ENCODE data around the gene ASB13. TPM values are rescaled to one million over a fixed set of nuclear protein-coding genes. Genes with fewer than 3 reads are reported as not detected.

Gene ASB13
- total RNA-seq, 1 experiment from 2014 or later, result 25.9 TPM

DNA sequence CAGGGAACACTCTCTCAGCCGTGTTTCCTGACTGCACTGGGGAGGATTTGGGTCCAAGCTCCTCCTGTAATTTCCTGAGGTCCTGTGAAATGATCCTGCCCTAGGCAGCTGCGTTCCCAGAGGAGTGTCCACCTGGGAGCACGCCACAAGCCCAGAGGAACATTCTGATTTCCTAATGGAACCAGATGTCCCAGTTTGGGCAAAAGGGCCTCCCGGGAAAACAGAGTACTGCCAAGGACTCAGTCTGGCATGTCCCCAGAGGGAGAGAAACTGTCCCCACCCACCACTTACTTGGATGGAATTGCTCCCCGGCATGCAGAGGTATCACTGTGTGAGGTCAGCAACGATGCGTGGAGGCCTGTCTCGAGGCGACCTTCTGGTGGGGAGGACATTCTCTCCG is 34.5 kb downstream of the ASB13 start:
- H2AFZ ChIP-seq (ENCODE audit: low read depth, low read length, poor library complexity, severe bottlenecking), result no peak overlapping the region
- peaks cover 7 to 15% of the 10 kb centered on the region in 2 experiments; a peak in 3 of 4 replicates for H3K4me1 ChIP-seq (ENCODE audit: control insufficient read depth in 1 of 2, insufficient read depth in 2 of 2, low read length in 2 of 2)
- CTCF ChIA-PET, result interaction anchor here (1.3 kb wide), 1 partner anchor 571 kb away, joined by 3 read pairs; the partner anchor contains the start of gene PFKFB3
- no peak for ATAC-seq
- TF ChIP-seq CEBPB (IDR thresholded peaks at IDR 0.05; ENCODE audit: low read depth) (no peak), POLR2A (IDR thresholded peaks at IDR 0.05; ENCODE audit: borderline replicate concordance, extremely low read depth, insufficient read depth, insufficient read length) (no peak), TCF7L2 (IDR thresholded peaks at IDR 0.05; ENCODE audit: borderline replicate concordance, extremely low read depth, insufficient read depth, insufficient read length) (no peak), POLR2AphosphoS5 (IDR thresholded peaks at IDR 0.05; ENCODE audit: low read depth, low read length) (no peak), CBX3 (IDR thresholded peaks at IDR 0.05; ENCODE audit: low read depth) (no peak), ZNF274 (IDR thresholded peaks at IDR 0.05; ENCODE audit: low read depth, low read length) (no peak), RAD21 (IDR thresholded peaks at IDR 0.05; ENCODE audit: low read depth) (no peak), SIN3A (IDR thresholded peaks at IDR 0.05; ENCODE audit: low read depth) (no peak), YY1 (IDR thresholded peaks at IDR 0.05; ENCODE audit: extremely low read depth, insufficient replicate concordance, low read depth, low read length) (no peak), FOSL1 (IDR thresholded peaks at IDR 0.05; ENCODE audit: low read depth) (no peak), ZFX (IDR thresholded peaks at IDR 0.05) (no peak), JUND (IDR thresholded peaks at IDR 0.05) (no peak)
- TF ChIP-seq, protein P1, sequence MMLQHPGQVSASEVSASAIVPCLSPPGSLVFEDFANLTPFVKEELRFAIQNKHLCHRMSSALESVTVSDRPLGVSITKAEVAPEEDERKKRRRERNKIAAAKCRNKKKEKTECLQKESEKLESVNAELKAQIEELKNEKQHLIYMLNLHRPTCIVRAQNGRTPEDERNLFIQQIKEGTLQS (IDR thresholded peaks at IDR 0.05), result no peak
- TF ChIP-seq, protein P2, sequence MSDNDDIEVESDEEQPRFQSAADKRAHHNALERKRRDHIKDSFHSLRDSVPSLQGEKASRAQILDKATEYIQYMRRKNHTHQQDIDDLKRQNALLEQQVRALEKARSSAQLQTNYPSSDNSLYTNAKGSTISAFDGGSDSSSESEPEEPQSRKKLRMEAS (IDR thresholded peaks at IDR 0.05), result no peak
- TF ChIP-seq, protein P3, sequence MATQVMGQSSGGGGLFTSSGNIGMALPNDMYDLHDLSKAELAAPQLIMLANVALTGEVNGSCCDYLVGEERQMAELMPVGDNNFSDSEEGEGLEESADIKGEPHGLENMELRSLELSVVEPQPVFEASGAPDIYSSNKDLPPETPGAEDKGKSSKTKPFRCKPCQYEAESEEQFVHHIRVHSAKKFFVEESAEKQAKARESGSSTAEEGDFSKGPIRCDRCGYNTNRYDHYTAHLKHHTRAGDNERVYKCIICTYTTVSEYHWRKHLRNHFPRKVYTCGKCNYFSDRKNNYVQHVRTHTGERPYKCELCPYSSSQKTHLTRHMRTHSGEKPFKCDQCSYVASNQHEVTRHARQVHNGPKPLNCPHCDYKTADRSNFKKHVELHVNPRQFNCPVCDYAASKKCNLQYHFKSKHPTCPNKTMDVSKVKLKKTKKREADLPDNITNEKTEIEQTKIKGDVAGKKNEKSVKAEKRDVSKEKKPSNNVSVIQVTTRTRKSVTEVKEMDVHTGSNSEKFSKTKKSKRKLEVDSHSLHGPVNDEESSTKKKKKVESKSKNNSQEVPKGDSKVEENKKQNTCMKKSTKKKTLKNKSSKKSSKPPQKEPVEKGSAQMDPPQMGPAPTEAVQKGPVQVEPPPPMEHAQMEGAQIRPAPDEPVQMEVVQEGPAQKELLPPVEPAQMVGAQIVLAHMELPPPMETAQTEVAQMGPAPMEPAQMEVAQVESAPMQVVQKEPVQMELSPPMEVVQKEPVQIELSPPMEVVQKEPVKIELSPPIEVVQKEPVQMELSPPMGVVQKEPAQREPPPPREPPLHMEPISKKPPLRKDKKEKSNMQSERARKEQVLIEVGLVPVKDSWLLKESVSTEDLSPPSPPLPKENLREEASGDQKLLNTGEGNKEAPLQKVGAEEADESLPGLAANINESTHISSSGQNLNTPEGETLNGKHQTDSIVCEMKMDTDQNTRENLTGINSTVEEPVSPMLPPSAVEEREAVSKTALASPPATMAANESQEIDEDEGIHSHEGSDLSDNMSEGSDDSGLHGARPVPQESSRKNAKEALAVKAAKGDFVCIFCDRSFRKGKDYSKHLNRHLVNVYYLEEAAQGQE (IDR thresholded peaks at IDR 0.05; ENCODE audit: low read depth), result no peak
- TF ChIP-seq, protein P4, sequence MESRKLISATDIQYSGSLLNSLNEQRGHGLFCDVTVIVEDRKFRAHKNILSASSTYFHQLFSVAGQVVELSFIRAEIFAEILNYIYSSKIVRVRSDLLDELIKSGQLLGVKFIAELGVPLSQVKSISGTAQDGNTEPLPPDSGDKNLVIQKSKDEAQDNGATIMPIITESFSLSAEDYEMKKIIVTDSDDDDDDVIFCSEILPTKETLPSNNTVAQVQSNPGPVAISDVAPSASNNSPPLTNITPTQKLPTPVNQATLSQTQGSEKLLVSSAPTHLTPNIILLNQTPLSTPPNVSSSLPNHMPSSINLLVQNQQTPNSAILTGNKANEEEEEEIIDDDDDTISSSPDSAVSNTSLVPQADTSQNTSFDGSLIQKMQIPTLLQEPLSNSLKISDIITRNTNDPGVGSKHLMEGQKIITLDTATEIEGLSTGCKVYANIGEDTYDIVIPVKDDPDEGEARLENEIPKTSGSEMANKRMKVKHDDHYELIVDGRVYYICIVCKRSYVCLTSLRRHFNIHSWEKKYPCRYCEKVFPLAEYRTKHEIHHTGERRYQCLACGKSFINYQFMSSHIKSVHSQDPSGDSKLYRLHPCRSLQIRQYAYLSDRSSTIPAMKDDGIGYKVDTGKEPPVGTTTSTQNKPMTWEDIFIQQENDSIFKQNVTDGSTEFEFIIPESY (IDR thresholded peaks at IDR 0.05; ENCODE audit: extremely low read depth, insufficient replicate concordance, low read length), result no peak
- 0 out of 2 replicates have a peak, but pooled peaks cover 2% of the 10 kb centered on the region for H3K27me3 ChIP-seq (ENCODE audit: insufficient read depth, low read length)
- intact Hi-C loops (cut with micrococcal nuclease), result loop anchor here (5.0 kb wide), 1 partner anchor 240 kb away; no protein-coding TSS in a partner anchor
- H3K9ac ChIP-seq (ENCODE audit: low read length), result no peak overlapping the region
- POLR2A ChIA-PET, result no interaction called here
- no peaks in the 10 kb centered on the region for H3K9me2 ChIP-seq (ENCODE audit: insufficient read depth)
- no TSS peak for BruUV-seq (replicated peaks)
- H4K20me1 ChIP-seq (ENCODE audit: insufficient read depth), result no peaks in the 10 kb centered on the region
- DNase-seq (ENCODE audit: low read depth, low spot score), result no peak
- RAD21 ChIA-PET (ENCODE audit: low non-redundant PET in 1 of 2, low total read pairs in 2 of 2, uncharacterized antibody in 2 of 2, unreplicated experiment in 2 of 2), result no interaction called here
- H3K36me3 ChIP-seq (ENCODE audit: control insufficient read depth in 1 of 2, insufficient read depth in 2 of 2, low read length in 2 of 2), result no peaks in the 10 kb centered on the region
- no peak overlapping the region for H3K4me3 ChIP-seq (replicated peaks in 1 of 2; ENCODE audit: low read depth in 1 of 2, low read length in 2 of 2)
- peak overlapping the region; percentile 32 for H3K4me2 ChIP-seq (ENCODE audit: low read length)
- H3K27ac ChIP-seq (ENCODE audit: low read depth, low read length), result no peak overlapping the region
- H3K9me3 ChIP-seq (ENCODE audit: control insufficient read depth in 1 of 2, insufficient read depth in 1 of 2, low read depth in 1 of 2, low read length in 2 of 2), result no peaks in the 10 kb centered on the region
- H3K79me2 ChIP-seq (ENCODE audit: insufficient read depth, low read length), result no peaks in the 10 kb centered on the region

All from HCT116 (cell line).